H1 (cell line): ENCODE measurements around the gene C2CD5. TPM values are rescaled to one million over a fixed set of nuclear protein-coding genes. Genes with fewer than 3 reads are reported as not detected.

Source experiments
- CTCF ChIA-PET: fragments of 300-600 bp; sonication (Branson Sonifier 250); formaldehyde crosslinking; loops from one replicate; lab custom pipeline; 2021; ENCODE audit not compliant: partially characterized antibody; lab: Charles Lee
- POLR2A ChIA-PET: fragments of 300-600 bp; sonication (Branson Sonifier 250); formaldehyde crosslinking; loops from one replicate; lab custom pipeline; 2021; ENCODE audit warnings: inconsistent platforms; ENCODE audit not compliant: partially characterized antibody; lab: Charles Lee
- DNase-seq, 2 experiments: peaks; one replicate each; pipeline versions ENCODE4 v3.0.0 to v3.0.0-alpha.2; 2010 to 2022; ENCODE audit warnings: low spot score in 2 of 2, low read depth in 1 of 2, mixed read lengths in 1 of 2
- FAIRE-seq: peaks from 2 replicates; lab custom pipeline; 2011; peaks lifted over from hg19 to GRCh38; lab: Jason Lieb, UNC
- H2AFZ ChIP-seq: 2 replicates; pipeline ENCODE4 v1.8.1; 2012; ENCODE audit warnings: low read length, inconsistent platforms
- H2AK5ac ChIP-seq: 2 replicates; pipeline ENCODE4 v1.6.1; 2013; ENCODE audit warnings: low read depth, low read length
- H2BK120ac ChIP-seq: replicated peaks from 2 replicates; pipeline ENCODE3; 2013; ENCODE audit warnings: low read depth, low read length, inconsistent platforms
- H2BK12ac ChIP-seq: 2 replicates; pipeline ENCODE4 v1.6.1; 2013; ENCODE audit warnings: low read depth, low read length
- H2BK15ac ChIP-seq: 2 replicates; pipeline ENCODE4 v1.6.1; 2013; ENCODE audit warnings: low read length
- H2BK20ac ChIP-seq: 2 replicates; pipeline ENCODE4 v1.6.1; 2013; ENCODE audit warnings: low read length
- H2BK5ac ChIP-seq: 2 replicates; pipeline ENCODE4 v1.6.1; 2013; ENCODE audit warnings: low read depth, low read length
- H3K14ac ChIP-seq: 2 replicates; pipeline ENCODE4 v1.6.1; 2013; ENCODE audit warnings: inconsistent platforms; ENCODE audit not compliant: insufficient read length
- H3K18ac ChIP-seq: 2 replicates; pipeline ENCODE4 v1.6.1; 2013; ENCODE audit warnings: low read length; ENCODE audit errors: extremely low read depth
- H3K23ac ChIP-seq: 2 replicates; pipeline ENCODE4 v1.6.1; 2013; ENCODE audit warnings: inconsistent platforms; ENCODE audit not compliant: insufficient read length
- H3K23me2 ChIP-seq: 2 replicates; pipeline ENCODE4 v1.6.1; 2013; ENCODE audit warnings: low read depth, low read length
- H3K27ac ChIP-seq: 2 replicates; pipeline ENCODE4 v1.6.1; 2011; ENCODE audit warnings: low read depth, low read length, inconsistent platforms
- H3K27me3 ChIP-seq, 4 experiments: replicated peaks in 1 of 4; 1 replicate in 1 of 4; 2 replicates in 3 of 4; pipeline versions ENCODE4 v1.6.1 to v1.8.1; 2011 to 2013; ENCODE audit warnings: low read length in 3 of 4, mild to moderate bottlenecking in 3 of 4, inconsistent platforms in 2 of 4, mixed read lengths in 2 of 4, moderate library complexity in 1 of 4; ENCODE audit not compliant: control insufficient read depth in 3 of 4, insufficient read depth in 3 of 4; ENCODE audit errors: extremely low read depth in 1 of 4
- H3K36me3 ChIP-seq, 4 experiments: 2 replicates each; pipeline versions ENCODE4 v1.6.1 to v1.8.1; 2011 to 2013; ENCODE audit warnings: mild to moderate bottlenecking in 4 of 4, low read length in 3 of 4, moderate library complexity in 2 of 4, control low read depth in 1 of 4, inconsistent platforms in 1 of 4; ENCODE audit not compliant: insufficient read depth in 4 of 4, control insufficient read depth in 2 of 4
- H3K4ac ChIP-seq: replicated peaks from 2 replicates; pipeline ENCODE3; 2013; ENCODE audit warnings: low read length, low read depth, mixed read lengths, inconsistent platforms; ENCODE audit not compliant: insufficient read length
- H3K4me1 ChIP-seq, 4 experiments: replicated peaks in 1 of 4; 1 replicate in 1 of 4; 2 replicates in 3 of 4; pipeline versions ENCODE4 v1.6.1 to v1.8.1; 2011 to 2013; ENCODE audit warnings: low read length in 3 of 4, inconsistent platforms in 2 of 4, mixed read lengths in 1 of 4; ENCODE audit not compliant: insufficient read depth in 4 of 4, control insufficient read depth in 3 of 4
- H3K4me2 ChIP-seq, 2 experiments: 2 replicates each; pipeline versions ENCODE4 v1.6.1 to v1.8.1; 2011 to 2013; ENCODE audit warnings: low read depth in 2 of 2, low read length in 2 of 2, control low read depth in 1 of 2, inconsistent platforms in 1 of 2, mild to moderate bottlenecking in 1 of 2; ENCODE audit not compliant: insufficient read depth in 1 of 2
- H3K4me3 ChIP-seq, 4 experiments: fragments of 200-600, 300-600 bp in 1 of 4; sonication (generic), shearing (Covaris generic), sonication (Bioruptor Twin) in 1 of 4; 2 replicates each; pipeline versions ENCODE4 v1.5.1 to v1.8.1; 2011 to 2016; ENCODE audit warnings: low read length in 4 of 4, low read depth in 3 of 4, control low read depth in 2 of 4, inconsistent platforms in 2 of 4, mild to moderate bottlenecking in 2 of 4, mixed read lengths in 1 of 4, moderate library complexity in 1 of 4; ENCODE audit not compliant: insufficient read depth in 2 of 4; ENCODE audit errors: extremely low read depth in 1 of 4
- H3K56ac ChIP-seq: replicated peaks from 2 replicates; pipeline ENCODE3; 2013; ENCODE audit warnings: low read depth, mild to moderate bottlenecking, mixed read lengths, low read length, inconsistent platforms; ENCODE audit not compliant: insufficient read length
- H3K79me1 ChIP-seq: 2 replicates; pipeline ENCODE4 v1.6.1; 2013; ENCODE audit warnings: low read depth, low read length, control low read depth
- H3K79me2 ChIP-seq, 2 experiments: 2 replicates each; pipeline versions ENCODE4 v1.6.1 to v1.8.1; 2012 to 2013; ENCODE audit warnings: low read length in 2 of 2, mild to moderate bottlenecking in 2 of 2, inconsistent platforms in 1 of 2; ENCODE audit not compliant: insufficient read depth in 2 of 2, control insufficient read depth in 1 of 2
- H3K9ac ChIP-seq, 4 experiments: replicated peaks in 1 of 4; 1 replicate in 1 of 4; 2 replicates in 3 of 4; pipeline versions ENCODE4 v1.6.1 to v1.8.1; 2011 to 2013; ENCODE audit warnings: low read depth in 3 of 4, low read length in 3 of 4, control low read depth in 2 of 4, mild to moderate bottlenecking in 2 of 4, moderate library complexity in 2 of 4, inconsistent platforms in 1 of 4; ENCODE audit errors: extremely low read depth in 1 of 4
- H3K9me3 ChIP-seq, 2 experiments: 2 replicates each; pipeline versions ENCODE4 v1.6.1 to v1.8.1; 2012 to 2013; ENCODE audit warnings: mild to moderate bottlenecking in 2 of 2, moderate library complexity in 2 of 2, control low read depth in 1 of 2, inconsistent platforms in 1 of 2, low read depth in 1 of 2, low read length in 1 of 2, mixed read lengths in 1 of 2; ENCODE audit not compliant: insufficient read depth in 2 of 2
- H4K20me1 ChIP-seq, 2 experiments: replicated peaks in 1 of 2; 2 replicates each; pipeline versions ENCODE3 to v1.8.1; 2011 to 2013; ENCODE audit warnings: inconsistent platforms in 2 of 2, low read length in 2 of 2, mild to moderate bottlenecking in 1 of 2; ENCODE audit not compliant: insufficient read depth in 2 of 2, control insufficient read depth in 1 of 2
- H4K5ac ChIP-seq: 2 replicates; pipeline ENCODE4 v1.6.1; 2013; ENCODE audit warnings: low read length, low read depth, mixed read lengths, inconsistent platforms; ENCODE audit not compliant: insufficient read length
- H4K8ac ChIP-seq: 2 replicates; pipeline ENCODE4 v1.8.0; 2013; ENCODE audit warnings: mild to moderate bottlenecking, moderate library complexity, low read length, inconsistent platforms; ENCODE audit not compliant: insufficient read depth; ENCODE audit errors: extremely low read depth
- H4K91ac ChIP-seq: replicated peaks from 2 replicates; pipeline ENCODE3; 2013; ENCODE audit warnings: low read length, mixed read lengths, inconsistent platforms; ENCODE audit not compliant: insufficient read length
- CHD2 ChIP-seq: IDR thresholded peaks from 2 replicates; pipeline ENCODE4 v1.6.1; 2012; ENCODE audit warnings: low read length, improper control_type of control experiment
- WGBS, 2 experiments: shearing (Covaris generic) in 1 of 2; methylation state at CpG; one replicate each; pipeline versions ENCODE4 v1.1.6 to v1.1.7; 2013 to 2015; ENCODE audit warnings: low lambda C conversion rate in 2 of 2, mixed read lengths in 2 of 2, inconsistent platforms in 1 of 2, low coverage in 1 of 2, missing lambda C conversion rate in 1 of 2; ENCODE audit not compliant: insufficient replicate concordance in 2 of 2, insufficient coverage in 1 of 2, insufficient read length in 1 of 2; ENCODE audit errors: extremely low coverage in 1 of 2, missing lambda C conversion rate in 1 of 2; 5-methylcytosine and 5-hydroxymethylcytosine counted together
- polyA plus RNA-seq, 7 experiments: library from polyadenylated mRNA; depleted of rRNA in 3 of 7; stranded (reverse) in 5 of 7; unstranded in 2 of 7; fragments of >200 nt in 5 of 7; fragments of 200-250 nt in 2 of 7; gene quantifications; 1 replicate in 5 of 7; 2 replicates in 1 of 7; 4 replicates in 1 of 7; pipeline versions ENCODE4 v1.2.1 to v1.2.3, GENCODE V29; 2011 to 2013; ENCODE audit warnings: missing spikeins in 2 of 7, mixed read lengths in 2 of 7
- total RNA-seq: library from RNA; stranded (reverse); fragmentation: NEBNext Ultra II Directional; extraction: Animal tissue kit (Norgen Biotek cat#: 25700); gene quantifications from 2 replicates; pipeline ENCODE4 v1.2.1, GENCODE V29; 2021

Gene C2CD5
- total and polyA plus RNA-seq, 2 of the 8 experiments (the other 6 are each of a cell fraction or from before 2014, with no cell fraction given), result 21.9 to 45.9 TPM

DNA sequence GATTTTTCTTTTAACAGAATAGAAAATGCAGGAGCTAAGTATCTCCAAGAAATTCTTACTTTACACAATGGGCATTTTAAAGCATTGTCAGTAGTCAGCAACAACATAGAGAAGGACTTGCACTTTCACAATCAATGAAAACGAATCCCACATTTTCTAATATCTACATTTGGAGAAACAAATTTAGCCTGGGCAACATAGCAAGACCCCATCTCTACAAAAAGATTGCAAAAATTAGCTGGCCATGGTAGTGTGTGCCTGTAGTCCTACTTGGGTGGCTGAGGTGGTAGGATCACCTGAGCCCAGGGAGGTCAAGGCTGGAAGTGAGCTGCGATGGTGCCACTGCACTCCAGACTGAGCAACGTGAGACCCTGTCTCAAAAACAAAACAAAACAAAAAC, 30.6 kb upstream of the C2CD5 start:
- Histone ChIP-seq H3K4me2 (no peak overlapping the region), H2AFZ (no peak overlapping the region), H3K9ac (no peak overlapping the region), H2BK120ac (no peak overlapping the region), H3K18ac (no peak overlapping the region), H3K79me1 (no peaks in the 10 kb centered on the region), H2BK5ac (no peak overlapping the region), H3K36me3 (no peaks in the 10 kb centered on the region), H3K23ac (no peak overlapping the region), H3K9me3 (no peaks in the 10 kb centered on the region), H3K79me2 (no peaks in the 10 kb centered on the region), H4K8ac (no peak overlapping the region), H2BK20ac (no peak overlapping the region), H3K4me3 (no peak overlapping the region), H3K4ac (no peak overlapping the region), H3K27ac (no peak overlapping the region), H4K91ac (no peak overlapping the region), H2BK12ac (no peak overlapping the region), H3K56ac (no peak overlapping the region), H4K5ac (no peak overlapping the region), H3K4me1 (no peaks in the 10 kb centered on the region), H3K23me2 (no peaks in the 10 kb centered on the region), H2BK15ac (no peak overlapping the region), H4K20me1 (no peaks in the 10 kb centered on the region), H2AK5ac (no peak overlapping the region), H3K14ac (no peak overlapping the region), H3K27me3 (no peaks in the 10 kb centered on the region)
- CTCF ChIA-PET, result interaction anchor here (0.7 kb wide), 1 partner anchor 11 kb away, joined by 3 read pairs; no protein-coding TSS in a partner anchor
- WGBS, 2 experiments, result 94% methylated on average over 3 of the region's 3 CpGs; no CpG with 5 or more reads in 1 of the 2 experiments
- POLR2A ChIA-PET, result interaction anchor here (1.4 kb wide), 1 partner anchor 30 kb away, joined by 3 read pairs; the partner anchor contains the start of gene C2CD5
- FAIRE-seq (no peak), DNase-seq (no peak)
- no peak for TF ChIP-seq CHD2
